Adipocyte (in vitro differentiated cells): ENCODE results near the gene PPIP5K1.

ENCODE experiments used
- DNase-seq: peaks from one replicate; pipeline ENCODE4 v3.0.0-alpha.2; 2015; ENCODE audit warnings: low read depth
- H3K27me3 ChIP-seq: replicated peaks from 2 replicates; pipeline ENCODE4 v1.7.0; 2013; ENCODE audit warnings: mild to moderate bottlenecking, low read length, moderate library complexity; ENCODE audit not compliant: control insufficient read depth, insufficient read depth
- H3K36me3 ChIP-seq: 2 replicates; pipeline ENCODE4 v1.7.0; 2013; ENCODE audit warnings: low read length, mild to moderate bottlenecking, moderate library complexity; ENCODE audit not compliant: control insufficient read depth, insufficient read depth, severe bottlenecking
- H3K4me1 ChIP-seq: 2 replicates; pipeline ENCODE4 v1.7.0; 2013; ENCODE audit warnings: mild to moderate bottlenecking, low read length, moderate library complexity; ENCODE audit not compliant: control insufficient read depth, insufficient read depth
- H3K4me3 ChIP-seq: 2 replicates; pipeline ENCODE4 v1.7.0; 2013; ENCODE audit warnings: mild to moderate bottlenecking, low read length, moderate library complexity
- H3K9ac ChIP-seq: 2 replicates; pipeline ENCODE4 v1.7.0; 2013; ENCODE audit warnings: mild to moderate bottlenecking, low read length, moderate library complexity
- H3K9me3 ChIP-seq: 2 replicates; pipeline ENCODE4 v1.7.0; 2013; ENCODE audit warnings: mild to moderate bottlenecking, low read length, moderate library complexity; ENCODE audit not compliant: control insufficient read depth

PPIP5K1 gene

GRCh38 chr15:43527016-43527801, 62.8 kb downstream of the PPIP5K1 start:
- no peak for DNase-seq
- Histone ChIP-seq H3K9ac (no peak overlapping the region), H3K36me3 (peaks cover 52% of the 10 kb centered on the region)

GRCh38 chr15:43526261-43526930, 63.6 kb downstream of the PPIP5K1 start:
- Histone ChIP-seq H3K9me3 (no peaks in the 10 kb centered on the region), H3K36me3 (peaks cover 60% of the 10 kb centered on the region), H3K4me3 (no peak overlapping the region), H3K9ac (no peak overlapping the region), H3K4me1 (peaks cover 12% of the 10 kb centered on the region), H3K27me3 (no peaks in the 10 kb centered on the region)
- no peak for DNase-seq

More at GRCh38 chr15:43527016-43527801, 62.8 kb downstream of the PPIP5K1 start:
- Histone ChIP-seq H3K27me3 (no peaks in the 10 kb centered on the region), H3K9me3 (no peaks in the 10 kb centered on the region), H3K4me3 (no peak overlapping the region), H3K4me1 (peaks cover 14% of the 10 kb centered on the region)

- H3K36me3 ChIP-seq = peaks cover 72% of the 10 kb centered on the region
- no peak overlapping the region for H3K4me3 ChIP-seq
- no peaks in the 10 kb centered on the region for H3K27me3 ChIP-seq
- DNase-seq = no peak
- H3K9me3 ChIP-seq = no peaks in the 10 kb centered on the region
- H3K9ac ChIP-seq = no peak overlapping the region
- H3K4me1 ChIP-seq = peaks cover 4% of the 10 kb centered on the region
Measured at GRCh38 chr15:43525131-43525530, 64.9 kb downstream of the PPIP5K1 start.

- no peak for DNase-seq
- no peaks in the 10 kb centered on the region for H3K9me3 ChIP-seq
- peaks cover 7% of the 10 kb centered on the region for H3K4me1 ChIP-seq
- H3K4me3 ChIP-seq = no peak overlapping the region
- H3K27me3 ChIP-seq = no peaks in the 10 kb centered on the region
- H3K36me3 ChIP-seq = peaks cover 66% of the 10 kb centered on the region
- no peak overlapping the region for H3K9ac ChIP-seq
Measured at GRCh38 chr15:43524254-43524845, 65.7 kb downstream of the PPIP5K1 start.

GRCh38 chr15:43523646-43524045, 66.4 kb downstream of the PPIP5K1 start:
- DNase-seq = no peak
- H3K27me3 ChIP-seq = no peaks in the 10 kb centered on the region
- no peak overlapping the region for H3K9ac ChIP-seq
- peaks cover 65% of the 10 kb centered on the region for H3K36me3 ChIP-seq
- peaks cover 14% of the 10 kb centered on the region for H3K4me1 ChIP-seq
- H3K4me3 ChIP-seq = no peak overlapping the region
- H3K9me3 ChIP-seq = no peaks in the 10 kb centered on the region

- DNase-seq = no peak
- no peaks in the 10 kb centered on the region for H3K9me3 ChIP-seq
- H3K9ac ChIP-seq = no peak overlapping the region
- no peaks in the 10 kb centered on the region for H3K27me3 ChIP-seq
- no peak overlapping the region for H3K4me3 ChIP-seq
- peaks cover 65% of the 10 kb centered on the region for H3K36me3 ChIP-seq
- peaks cover 10% of the 10 kb centered on the region for H3K4me1 ChIP-seq
Measured at GRCh38 chr15:43522247-43522646, 67.8 kb downstream of the PPIP5K1 start.

- H3K27me3 ChIP-seq = no peaks in the 10 kb centered on the region
- peaks cover 62% of the 10 kb centered on the region for H3K36me3 ChIP-seq
- H3K9me3 ChIP-seq = no peaks in the 10 kb centered on the region
- H3K4me1 ChIP-seq = peaks cover 18% of the 10 kb centered on the region
- no peak overlapping the region for H3K4me3 ChIP-seq
- H3K9ac ChIP-seq = no peak overlapping the region
- DNase-seq = no peak
Measured at GRCh38 chr15:43521419-43521818, 68.6 kb downstream of the PPIP5K1 start.

GRCh38 chr15:43520138-43520537, 69.9 kb downstream of the PPIP5K1 start:
- DNase-seq = no peak
- no peaks in the 10 kb centered on the region for H3K27me3 ChIP-seq

GRCh38 chr15:43519196-43519595, 70.8 kb downstream of the PPIP5K1 start:
- no peaks in the 10 kb centered on the region for H3K9me3 ChIP-seq
- H3K27me3 ChIP-seq = no peaks in the 10 kb centered on the region
- no peak for DNase-seq
- peak overlapping the region; percentile 93 for H3K9ac ChIP-seq
- H3K4me3 ChIP-seq = peak overlapping the region; percentile 95
- peaks cover 40% of the 10 kb centered on the region for H3K36me3 ChIP-seq
- peaks cover 35% of the 10 kb centered on the region for H3K4me1 ChIP-seq

More at GRCh38 chr15:43520138-43520537, 69.9 kb downstream of the PPIP5K1 start:
- no peak overlapping the region for H3K4me3 ChIP-seq
- no peak overlapping the region for H3K9ac ChIP-seq
- H3K9me3 ChIP-seq = no peaks in the 10 kb centered on the region
- peaks cover 50% of the 10 kb centered on the region for H3K36me3 ChIP-seq
- peaks cover 30% of the 10 kb centered on the region for H3K4me1 ChIP-seq

GRCh38 chr15:43518197-43518761, 71.7 kb downstream of the PPIP5K1 start:
- H3K9me3 ChIP-seq = no peaks in the 10 kb centered on the region
- H3K36me3 ChIP-seq = peaks cover 31% of the 10 kb centered on the region
- peak; percentile 67 for DNase-seq
- peaks cover 44% of the 10 kb centered on the region for H3K4me1 ChIP-seq
- H3K27me3 ChIP-seq = no peaks in the 10 kb centered on the region
- H3K4me3 ChIP-seq = peak overlapping the region; percentile 95
- peak overlapping the region; percentile 93 for H3K9ac ChIP-seq
